ENCODE results near the gene NXNL1. TPM values are rescaled to one million over a fixed set of nuclear protein-coding genes. Genes with fewer than 3 reads are reported as not detected.
A peak's percentile ranks its signal among the peaks of the same experiment; 100 is the strongest.

The NXNL1 gene
- total RNA-seq, 1 donor from 2014 or later, result not detected

DNA sequence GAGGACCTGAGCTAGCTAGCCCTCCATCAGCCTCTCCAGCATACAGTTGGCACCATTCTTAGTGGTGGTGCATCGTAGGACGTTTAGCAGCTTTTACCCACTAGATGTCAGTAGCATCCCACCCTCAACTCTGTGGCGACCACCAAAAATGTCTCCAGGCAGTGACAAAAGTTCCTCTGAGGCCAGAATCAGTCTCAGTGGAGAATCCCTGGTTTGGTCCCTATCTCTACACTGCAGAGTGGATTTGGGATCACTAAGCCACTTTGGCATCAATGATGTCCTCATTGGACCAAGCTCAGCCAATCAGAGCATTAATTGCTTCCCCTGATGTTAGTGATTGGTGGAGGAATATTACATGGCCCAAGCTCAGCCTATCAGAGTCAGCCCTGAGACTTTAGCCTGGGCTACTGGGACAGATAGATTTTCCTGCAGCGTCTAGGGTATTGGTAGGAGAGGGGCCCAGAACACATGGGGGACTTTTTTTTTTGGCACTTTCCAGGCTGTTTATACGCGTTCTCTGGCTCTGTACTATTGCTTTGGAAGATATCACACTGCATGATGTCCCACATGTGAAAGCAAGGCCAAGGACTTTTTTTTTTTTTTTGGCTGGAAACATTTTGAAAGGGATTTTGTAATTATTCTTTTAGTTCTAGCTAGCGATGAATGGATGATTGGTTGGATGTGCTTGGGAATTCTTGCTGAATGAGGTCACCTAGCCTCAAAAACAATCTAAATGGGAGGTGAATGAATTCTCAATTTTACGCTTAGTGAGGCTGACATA lies 19.3 kb downstream of the NXNL1 start:
- no peak for DNase-seq (ENCODE audit: low read depth)
- peak; percentile 54 for TF ChIP-seq CTCF (conservative IDR thresholded peaks at IDR 0.05; ENCODE audit: low read depth, low read length)
- no peak overlapping the region for H3K4me3 ChIP-seq (ENCODE audit: low read depth, low read length)

DNA sequence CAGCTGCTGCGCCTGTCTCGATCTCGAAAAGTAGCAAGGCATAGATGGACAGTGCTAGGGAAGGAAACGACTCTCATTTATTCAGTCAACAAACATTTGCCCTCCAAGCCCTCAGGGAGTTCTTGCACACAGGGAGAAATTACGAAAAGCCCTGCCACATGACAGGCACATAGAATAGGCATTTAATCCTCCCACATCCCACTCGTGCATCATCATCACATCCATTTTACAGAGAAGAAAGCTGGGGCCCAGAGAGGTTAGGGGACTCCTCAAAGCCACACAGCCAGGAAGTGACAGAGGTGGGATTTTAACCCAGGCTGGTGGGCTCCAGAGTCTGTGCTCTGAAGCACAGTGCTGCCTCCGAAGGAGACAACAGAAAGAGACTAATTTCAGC lies 23.9 kb downstream of the NXNL1 start:
- TF ChIP-seq CTCF (conservative IDR thresholded peaks at IDR 0.05; ENCODE audit: low read depth, low read length), result no peak
- no peak for DNase-seq (ENCODE audit: low read depth)
- no peak overlapping the region for H3K4me3 ChIP-seq (ENCODE audit: low read depth, low read length)

GRCh38 chr19:17436094-17436873 lies 24.4 kb downstream of the NXNL1 start:
- H3K4me3 ChIP-seq (ENCODE audit: low read depth, low read length), result no peak overlapping the region
- TF ChIP-seq CTCF (conservative IDR thresholded peaks at IDR 0.05; ENCODE audit: low read depth, low read length), result no peak
- DNase-seq (ENCODE audit: low read depth), result no peak

DNA sequence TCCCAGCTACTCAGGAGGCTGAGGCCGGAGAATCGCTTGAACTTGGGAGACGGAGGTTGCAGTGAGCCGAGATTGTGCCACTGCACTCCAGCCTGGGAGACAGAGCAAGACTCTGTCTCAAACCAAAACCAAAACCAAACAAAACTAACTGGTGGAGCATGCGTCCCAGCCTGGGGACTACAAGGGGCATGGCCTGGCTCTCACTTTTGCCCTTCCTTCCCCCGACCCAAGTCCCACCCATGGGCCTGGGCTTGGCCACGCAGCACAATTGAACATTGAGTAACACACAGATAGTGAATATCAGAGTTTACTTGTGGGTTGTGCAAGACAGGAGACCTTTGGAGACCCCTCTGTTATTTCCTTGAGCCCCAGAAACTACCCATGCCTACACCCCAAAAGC lies 25.5 kb downstream of the NXNL1 start:
- no peak for DNase-seq (ENCODE audit: low read depth)
- no peak for TF ChIP-seq CTCF (conservative IDR thresholded peaks at IDR 0.05; ENCODE audit: low read depth, low read length)
- H3K4me3 ChIP-seq (ENCODE audit: low read depth, low read length), result no peak overlapping the region

DNA sequence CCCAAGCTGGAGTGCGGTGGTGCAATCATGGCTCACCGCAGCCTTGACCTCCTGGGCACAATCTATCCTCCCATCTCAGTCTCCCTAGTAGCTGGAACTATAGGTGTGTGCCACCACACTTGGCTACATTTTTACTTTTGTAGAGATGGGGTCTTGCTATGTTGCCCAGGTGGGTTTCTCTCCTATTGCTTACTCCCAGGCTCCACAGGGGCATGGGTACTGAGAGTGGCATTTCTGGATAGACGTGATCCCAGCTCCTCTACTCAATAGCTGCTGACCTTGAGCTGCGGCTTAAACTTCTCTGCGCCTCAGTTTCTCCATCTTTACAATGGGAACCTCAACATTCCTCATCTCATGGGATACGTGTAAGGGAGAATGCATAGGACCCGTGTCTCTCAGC lies 29.3 kb downstream of the NXNL1 start:
- no peak for DNase-seq (ENCODE audit: low read depth)
- TF ChIP-seq CTCF (conservative IDR thresholded peaks at IDR 0.05; ENCODE audit: low read depth, low read length), result no peak
- no peak overlapping the region for H3K4me3 ChIP-seq (ENCODE audit: low read depth, low read length)

DNA sequence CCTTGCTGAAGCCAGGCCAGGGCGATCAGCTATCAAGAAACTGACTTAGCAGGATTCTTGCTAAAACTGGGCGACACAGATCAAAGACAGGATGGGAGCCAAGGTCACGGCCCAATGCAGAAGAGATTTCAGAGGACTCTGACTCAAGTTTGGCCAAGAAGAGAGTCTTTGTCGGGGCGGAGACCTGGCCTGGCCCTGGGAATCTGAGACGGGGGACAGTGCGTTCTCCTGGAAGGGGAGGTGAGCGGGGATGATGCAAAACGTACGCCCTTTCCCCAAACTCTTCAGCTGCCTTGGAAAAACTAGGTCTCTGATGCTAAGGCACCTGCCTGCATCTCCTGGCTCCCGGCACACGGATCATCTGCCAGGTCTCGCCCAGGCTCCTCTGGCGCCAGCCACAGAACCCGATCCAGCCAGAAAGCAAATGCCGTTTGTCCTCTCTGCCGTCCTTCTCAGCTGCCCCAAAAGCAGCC lies 31.0 kb downstream of the NXNL1 start:
- TF ChIP-seq CTCF (conservative IDR thresholded peaks at IDR 0.05; ENCODE audit: low read depth, low read length), result no peak
- DNase-seq (ENCODE audit: low read depth), result no peak
- H3K4me3 ChIP-seq (ENCODE audit: low read depth, low read length), result no peak overlapping the region

Measured in epithelial cell of proximal tubule (primary cell).